Renal pelvis (tissue), 4 donors: ENCODE measurements around the gene CYB561D1. TPM values are rescaled to one million over a fixed set of nuclear protein-coding genes. Genes with fewer than 3 reads are reported as not detected.

Source experiments
- DNase-seq: peaks from one replicate; pipeline ENCODE4 v3.0.0-alpha.2; 2013
- polyA plus RNA-seq, 3 donors: library from polyadenylated mRNA; unstranded; fragments of 120-200 nt; gene quantifications; one replicate each; pipeline ENCODE4 v1.2.1, GENCODE V29; 2013; ENCODE audit not compliant: insufficient read length in 3 of 3

CYB561D1 gene
- polyA plus RNA-seq, 3 donors = 9.7 to 14.0 (median 10.6) TPM

GRCh38 chr1:109478806-109479205, 15.1 kb upstream of the CYB561D1 start:
- no peak for DNase-seq

- DNase-seq = no peak
Measured at GRCh38 chr1:109479311-109479710, 14.6 kb upstream of the CYB561D1 start.

- no peak for DNase-seq
Measured at GRCh38 chr1:109479901-109480300, 14.0 kb upstream of the CYB561D1 start.

GRCh38 chr1:109481646-109482045, 12.2 kb upstream of the CYB561D1 start:
- no peak for DNase-seq

GRCh38 chr1:109482242-109482641, 11.7 kb upstream of the CYB561D1 start:
- no peak for DNase-seq

- DNase-seq = no peak
Measured at GRCh38 chr1:109482791-109483671, 10.9 kb upstream of the CYB561D1 start.

GRCh38 chr1:109483672-109484518, 10.0 kb upstream of the CYB561D1 start, which contains the start of gene ATXN7L2:
TSS of gene ATXN7L2 (plus strand) at chr1:109483905. CDS start at chr1:109483954, 49 bp downstream.
- DNase-seq = peak; percentile 90

- no peak for DNase-seq
Measured at GRCh38 chr1:109484519-109484975, 9.3 kb upstream of the CYB561D1 start.

GRCh38 chr1:109485001-109485400, 8.9 kb upstream of the CYB561D1 start:
- no peak for DNase-seq

GRCh38 chr1:109487261-109487660, 6.6 kb upstream of the CYB561D1 start:
- DNase-seq = no peak

GRCh38 chr1:109488201-109488600, 5.7 kb upstream of the CYB561D1 start:
- no peak for DNase-seq

GRCh38 chr1:109488696-109489095, 5.2 kb upstream of the CYB561D1 start:
- DNase-seq = no peak

GRCh38 chr1:109490029-109490933, 3.6 kb upstream of the CYB561D1 start:
- DNase-seq = no peak

- no peak for DNase-seq
Measured at GRCh38 chr1:109490934-109491302, 3.0 kb upstream of the CYB561D1 start.

- DNase-seq = no peak
Measured at GRCh38 chr1:109491372-109491771, 2.5 kb upstream of the CYB561D1 start.

GRCh38 chr1:109492779-109493178, 1.1 kb upstream of the CYB561D1 start:
- DNase-seq = no peak

GRCh38 chr1:109493227-109493626, 667 bp upstream of the CYB561D1 start:
- no peak for DNase-seq

- no peak for DNase-seq
Measured at GRCh38 chr1:109495738-109496137, 1.8 kb downstream of the CYB561D1 start.

- DNase-seq = no peak
Measured at GRCh38 chr1:109497449-109498160, 3.7 kb downstream of the CYB561D1 start.

GRCh38 chr1:109498161-109498801, 4.4 kb downstream of the CYB561D1 start:
- peak; percentile 83 for DNase-seq
